HEK293 (cell line): ENCODE results near the gene DMBX1.

Experiments
- CTCF ChIA-PET: fragments of 350-600 bp; formaldehyde crosslinking; extraction: SDS; loops from one replicate; lab custom pipeline; 2021; ENCODE audit warnings: antibody characterized with exemption; lab: Yijun Ruan, JAX
- POLR2A ChIA-PET: fragments of 300-600 bp; formaldehyde crosslinking; extraction: SDS; loops from one replicate; lab custom pipeline; 2020; ENCODE audit warnings: antibody characterized with exemption, inconsistent platforms; lab: Yijun Ruan, JAX
- H3K27ac ChIP-seq: fragments of 200-500 bp; sonication (Bioruptor generic); 2 replicates; pipeline ENCODE4 v1.5.1; 2014; ENCODE audit warnings: low read depth, low read length, control low read depth, inconsistent platforms; ENCODE audit errors: extremely low read depth
- H3K36me3 ChIP-seq, 2 experiments: fragments of 200-500 bp in 1 of 2; sonication (Bioruptor generic) in 1 of 2; 1 replicate in 1 of 2; 2 replicates in 1 of 2; pipeline ENCODE4 v1.5.1; 2014 to 2017; ENCODE audit warnings: inconsistent platforms in 2 of 2, low read length in 2 of 2; ENCODE audit not compliant: control insufficient read depth in 2 of 2, insufficient read depth in 1 of 2
- H3K4me1 ChIP-seq: fragments of 200-500 bp; sonication (Bioruptor generic); 2 replicates; pipeline ENCODE4 v1.5.1; 2014; ENCODE audit warnings: mild to moderate bottlenecking, low read length, inconsistent platforms; ENCODE audit not compliant: control insufficient read depth, insufficient read depth
- H3K4me3 ChIP-seq: 2 replicates; pipeline ENCODE4 v1.5.1; 2011; ENCODE audit warnings: low read depth, mild to moderate bottlenecking, control low read depth, low read length, moderate library complexity
- H3K9me3 ChIP-seq: fragments of 200-500 bp; sonication (Bioruptor generic); 2 replicates; pipeline ENCODE4 v1.5.1; 2014; ENCODE audit warnings: low read depth, low read length, inconsistent platforms; ENCODE audit not compliant: control insufficient read depth, insufficient read depth
- GFI1B ChIP-seq: fragments of 450-650 bp; formaldehyde crosslinking; IDR thresholded peaks from 2 replicates; pipeline ENCODE4 v1.5.1; 2016; ENCODE audit warnings: missing biosample characterization, missing genetic modification characterization
- INSM2 ChIP-seq: fragments of 450-650 bp; formaldehyde crosslinking; IDR thresholded peaks from 2 replicates; pipeline ENCODE4 v1.5.1; 2016; ENCODE audit warnings: missing biosample characterization, missing genetic modification characterization
- REPIN1 ChIP-seq: fragments of 450-650 bp; formaldehyde crosslinking; IDR thresholded peaks from 2 replicates; pipeline ENCODE4 v1.5.1; 2017; ENCODE audit warnings: missing biosample characterization, missing genetic modification characterization, low read depth
- SETDB1 ChIP-seq: IDR thresholded peaks from one replicate; pipeline ENCODE4 v1.6.1; 2017; ENCODE audit warnings: mild to moderate bottlenecking, low read length, moderate library complexity, mixed read lengths; ENCODE audit not compliant: insufficient read length
- TCF7L2 ChIP-seq: IDR thresholded peaks from 2 replicates; pipeline ENCODE4 v1.6.1; 2011; ENCODE audit warnings: low read depth, mild to moderate bottlenecking, inconsistent platforms, low read length, moderate library complexity, borderline replicate concordance
- ZFHX2 ChIP-seq: fragments of 450-650 bp; formaldehyde crosslinking; conservative IDR thresholded peaks from 2 replicates; pipeline ENCODE4 v1.5.1; 2016; ENCODE audit warnings: missing biosample characterization, missing genetic modification characterization
- ZFP69B ChIP-seq: fragments of 450-650 bp; formaldehyde crosslinking; IDR thresholded peaks from 2 replicates; pipeline ENCODE4 v1.5.1; 2016; ENCODE audit warnings: missing biosample characterization, missing genetic modification characterization
- ZNF184 ChIP-seq: fragments of 450-650 bp; IDR thresholded peaks from 2 replicates; pipeline ENCODE4 v1.5.1; 2018; ENCODE audit warnings: missing biosample characterization, mild to moderate bottlenecking, missing genetic modification characterization
- ZNF24 ChIP-seq: fragments of 450-650 bp; formaldehyde crosslinking; IDR thresholded peaks from 2 replicates; pipeline ENCODE4 v1.5.1; 2016; ENCODE audit warnings: missing biosample characterization, missing genetic modification characterization
- ZNF394 ChIP-seq: fragments of 450-650 bp; formaldehyde crosslinking; IDR thresholded peaks from 2 replicates; pipeline ENCODE4 v1.5.1; 2016; ENCODE audit warnings: missing biosample characterization, missing genetic modification characterization, mild to moderate bottlenecking, moderate library complexity, borderline replicate concordance
- ZNF449 ChIP-seq: fragments of 450-650 bp; formaldehyde crosslinking; IDR thresholded peaks from 2 replicates; pipeline ENCODE4 v1.5.1; 2017; ENCODE audit warnings: missing biosample characterization, mild to moderate bottlenecking, missing genetic modification characterization, moderate library complexity
- ZNF549 ChIP-seq: fragments of 450-650 bp; IDR thresholded peaks from 2 replicates; pipeline ENCODE4 v1.5.1; 2018; ENCODE audit warnings: missing biosample characterization, missing genetic modification characterization, mild to moderate bottlenecking, inconsistent platforms, moderate library complexity
- ZNF555 ChIP-seq: fragments of 450-650 bp; formaldehyde crosslinking; conservative IDR thresholded peaks from 2 replicates; pipeline ENCODE4 v1.5.1; 2017; ENCODE audit warnings: missing biosample characterization, mild to moderate bottlenecking, missing genetic modification characterization, inconsistent platforms
- ZNF585B ChIP-seq: fragments of 450-650 bp; formaldehyde crosslinking; IDR thresholded peaks from 2 replicates; pipeline ENCODE4 v1.5.1; 2016; ENCODE audit warnings: missing biosample characterization, missing genetic modification characterization
- ZNF596 ChIP-seq: fragments of 450-650 bp; IDR thresholded peaks from 2 replicates; pipeline ENCODE4 v1.5.0; 2018; ENCODE audit warnings: missing biosample characterization, mild to moderate bottlenecking, missing genetic modification characterization, moderate library complexity
- ZNF701 ChIP-seq: fragments of 450-650 bp; formaldehyde crosslinking; IDR thresholded peaks from 2 replicates; pipeline ENCODE4 v1.5.1; 2016; ENCODE audit warnings: missing biosample characterization, missing genetic modification characterization
- ZNF768 ChIP-seq: fragments of 450-650 bp; formaldehyde crosslinking; IDR thresholded peaks from 2 replicates; pipeline ENCODE4 v1.5.1; 2018; ENCODE audit warnings: missing biosample characterization, mild to moderate bottlenecking, missing genetic modification characterization
- ZNF777 ChIP-seq: fragments of 450-650 bp; formaldehyde crosslinking; IDR thresholded peaks from 2 replicates; pipeline ENCODE4 v1.5.1; 2017; ENCODE audit warnings: missing biosample characterization, missing genetic modification characterization, borderline replicate concordance
- ZNF791 ChIP-seq: fragments of 450-650 bp; formaldehyde crosslinking; IDR thresholded peaks from 2 replicates; pipeline ENCODE4 v1.5.1; 2016; ENCODE audit warnings: missing biosample characterization, missing genetic modification characterization
- TF ChIP-seq, protein P1 (sequence below): fragments of 450-650 bp; formaldehyde crosslinking; IDR thresholded peaks from 2 replicates; pipeline ENCODE4 v1.5.1; 2017; ENCODE audit warnings: missing biosample characterization, missing genetic modification characterization
- TF ChIP-seq, protein P2 (sequence below): fragments of 450-650 bp; formaldehyde crosslinking; IDR thresholded peaks from 2 replicates; pipeline ENCODE4 v1.5.1; 2016; ENCODE audit warnings: missing biosample characterization, missing genetic modification characterization
- TF ChIP-seq, protein P3 (sequence below): fragments of 450-650 bp; formaldehyde crosslinking; IDR thresholded peaks from 2 replicates; pipeline ENCODE4 v1.5.1; 2016; ENCODE audit warnings: missing biosample characterization, missing genetic modification characterization, borderline replicate concordance

Gene DMBX1

GRCh38 chr1:46517932-46518498 lies 28.4 kb downstream of the DMBX1 start (continued):
- TF ChIP-seq ZFHX2 (tag by site-specific recombination) (peak; percentile 70), ZNF701 (tag by site-specific recombination) (no peak), ZNF596 (tag by site-specific recombination) (no peak), INSM2 (tag by site-specific recombination) (no peak), ZNF24 (no peak), ZNF449 (no peak), ZFP69B (tag by site-specific recombination) (no peak)

- Histone ChIP-seq H3K4me1 (peaks cover 5% of the 10 kb centered on the region; the same call in 1 of the 2 replicates), H3K27ac (no peak overlapping the region), H3K4me3 (no peak overlapping the region), H3K9me3 (no peaks in the 10 kb centered on the region), H3K36me3 (no peaks in the 10 kb centered on the region)
- ChIA-PET POLR2A (no interaction called here), CTCF (interaction anchor here (1.4 to 9.0 kb wide), 6 partner anchors 8 to 85 kb away, joined by 3 to 56 read pairs (median 24); partner anchors contain the start of gene MKNK1)
- TF ChIP-seq SETDB1 = no peak
- TF ChIP-seq ZNF791 (tag by site-specific recombination) = no peak
- TF ChIP-seq, protein P1, sequence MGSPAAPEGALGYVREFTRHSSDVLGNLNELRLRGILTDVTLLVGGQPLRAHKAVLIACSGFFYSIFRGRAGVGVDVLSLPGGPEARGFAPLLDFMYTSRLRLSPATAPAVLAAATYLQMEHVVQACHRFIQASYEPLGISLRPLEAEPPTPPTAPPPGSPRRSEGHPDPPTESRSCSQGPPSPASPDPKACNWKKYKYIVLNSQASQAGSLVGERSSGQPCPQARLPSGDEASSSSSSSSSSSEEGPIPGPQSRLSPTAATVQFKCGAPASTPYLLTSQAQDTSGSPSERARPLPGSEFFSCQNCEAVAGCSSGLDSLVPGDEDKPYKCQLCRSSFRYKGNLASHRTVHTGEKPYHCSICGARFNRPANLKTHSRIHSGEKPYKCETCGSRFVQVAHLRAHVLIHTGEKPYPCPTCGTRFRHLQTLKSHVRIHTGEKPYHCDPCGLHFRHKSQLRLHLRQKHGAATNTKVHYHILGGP (tag by site-specific recombination) = no peak
- TF ChIP-seq REPIN1 (tag by site-specific recombination) = no peak
Measured at GRCh38 chr1:46519209-46519608, 29.6 kb downstream of the DMBX1 start.

- Histone ChIP-seq H3K4me1 (peaks cover 5% of the 10 kb centered on the region; the same call in 1 of the 2 replicates), H3K36me3 (no peaks in the 10 kb centered on the region), H3K9me3 (no peaks in the 10 kb centered on the region), H3K27ac (no peak overlapping the region), H3K4me3 (no peak overlapping the region)
- POLR2A ChIA-PET = no interaction called here
- CTCF ChIA-PET = interaction anchor here (1.1 to 9.0 kb wide), 7 partner anchors 7 to 78 kb away, joined by 5 to 56 read pairs (median 19); a partner anchor contains a TSS
- TF ChIP-seq GFI1B (tag by site-specific recombination) = no peak
- TF ChIP-seq ZNF394 (tag by site-specific recombination) = no peak
- TF ChIP-seq ZNF555 = no peak
- TF ChIP-seq ZNF549 (tag by site-specific recombination) = no peak
- TF ChIP-seq TCF7L2 = no peak
- no peak for TF ChIP-seq REPIN1 (tag by site-specific recombination)
- TF ChIP-seq, protein P2, sequence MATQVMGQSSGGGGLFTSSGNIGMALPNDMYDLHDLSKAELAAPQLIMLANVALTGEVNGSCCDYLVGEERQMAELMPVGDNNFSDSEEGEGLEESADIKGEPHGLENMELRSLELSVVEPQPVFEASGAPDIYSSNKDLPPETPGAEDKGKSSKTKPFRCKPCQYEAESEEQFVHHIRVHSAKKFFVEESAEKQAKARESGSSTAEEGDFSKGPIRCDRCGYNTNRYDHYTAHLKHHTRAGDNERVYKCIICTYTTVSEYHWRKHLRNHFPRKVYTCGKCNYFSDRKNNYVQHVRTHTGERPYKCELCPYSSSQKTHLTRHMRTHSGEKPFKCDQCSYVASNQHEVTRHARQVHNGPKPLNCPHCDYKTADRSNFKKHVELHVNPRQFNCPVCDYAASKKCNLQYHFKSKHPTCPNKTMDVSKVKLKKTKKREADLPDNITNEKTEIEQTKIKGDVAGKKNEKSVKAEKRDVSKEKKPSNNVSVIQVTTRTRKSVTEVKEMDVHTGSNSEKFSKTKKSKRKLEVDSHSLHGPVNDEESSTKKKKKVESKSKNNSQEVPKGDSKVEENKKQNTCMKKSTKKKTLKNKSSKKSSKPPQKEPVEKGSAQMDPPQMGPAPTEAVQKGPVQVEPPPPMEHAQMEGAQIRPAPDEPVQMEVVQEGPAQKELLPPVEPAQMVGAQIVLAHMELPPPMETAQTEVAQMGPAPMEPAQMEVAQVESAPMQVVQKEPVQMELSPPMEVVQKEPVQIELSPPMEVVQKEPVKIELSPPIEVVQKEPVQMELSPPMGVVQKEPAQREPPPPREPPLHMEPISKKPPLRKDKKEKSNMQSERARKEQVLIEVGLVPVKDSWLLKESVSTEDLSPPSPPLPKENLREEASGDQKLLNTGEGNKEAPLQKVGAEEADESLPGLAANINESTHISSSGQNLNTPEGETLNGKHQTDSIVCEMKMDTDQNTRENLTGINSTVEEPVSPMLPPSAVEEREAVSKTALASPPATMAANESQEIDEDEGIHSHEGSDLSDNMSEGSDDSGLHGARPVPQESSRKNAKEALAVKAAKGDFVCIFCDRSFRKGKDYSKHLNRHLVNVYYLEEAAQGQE = no peak
- TF ChIP-seq ZNF768 (tag by site-specific recombination) = no peak
- TF ChIP-seq ZNF585B (tag by site-specific recombination) = no peak
- TF ChIP-seq ZNF777 (tag by site-specific recombination) = no peak
- TF ChIP-seq, protein P3, sequence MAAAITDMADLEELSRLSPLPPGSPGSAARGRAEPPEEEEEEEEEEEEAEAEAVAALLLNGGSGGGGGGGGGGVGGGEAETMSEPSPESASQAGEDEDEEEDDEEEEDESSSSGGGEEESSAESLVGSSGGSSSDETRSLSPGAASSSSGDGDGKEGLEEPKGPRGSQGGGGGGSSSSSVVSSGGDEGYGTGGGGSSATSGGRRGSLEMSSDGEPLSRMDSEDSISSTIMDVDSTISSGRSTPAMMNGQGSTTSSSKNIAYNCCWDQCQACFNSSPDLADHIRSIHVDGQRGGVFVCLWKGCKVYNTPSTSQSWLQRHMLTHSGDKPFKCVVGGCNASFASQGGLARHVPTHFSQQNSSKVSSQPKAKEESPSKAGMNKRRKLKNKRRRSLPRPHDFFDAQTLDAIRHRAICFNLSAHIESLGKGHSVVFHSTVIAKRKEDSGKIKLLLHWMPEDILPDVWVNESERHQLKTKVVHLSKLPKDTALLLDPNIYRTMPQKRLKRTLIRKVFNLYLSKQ (tag by site-specific recombination) = no peak
- TF ChIP-seq ZNF184 (tag by site-specific recombination) = no peak
Measured at GRCh38 chr1:46520063-46520911, 30.7 kb downstream of the DMBX1 start.
